ENCODE measurements around the gene ACAP3.

The ACAP3 gene

DNA sequence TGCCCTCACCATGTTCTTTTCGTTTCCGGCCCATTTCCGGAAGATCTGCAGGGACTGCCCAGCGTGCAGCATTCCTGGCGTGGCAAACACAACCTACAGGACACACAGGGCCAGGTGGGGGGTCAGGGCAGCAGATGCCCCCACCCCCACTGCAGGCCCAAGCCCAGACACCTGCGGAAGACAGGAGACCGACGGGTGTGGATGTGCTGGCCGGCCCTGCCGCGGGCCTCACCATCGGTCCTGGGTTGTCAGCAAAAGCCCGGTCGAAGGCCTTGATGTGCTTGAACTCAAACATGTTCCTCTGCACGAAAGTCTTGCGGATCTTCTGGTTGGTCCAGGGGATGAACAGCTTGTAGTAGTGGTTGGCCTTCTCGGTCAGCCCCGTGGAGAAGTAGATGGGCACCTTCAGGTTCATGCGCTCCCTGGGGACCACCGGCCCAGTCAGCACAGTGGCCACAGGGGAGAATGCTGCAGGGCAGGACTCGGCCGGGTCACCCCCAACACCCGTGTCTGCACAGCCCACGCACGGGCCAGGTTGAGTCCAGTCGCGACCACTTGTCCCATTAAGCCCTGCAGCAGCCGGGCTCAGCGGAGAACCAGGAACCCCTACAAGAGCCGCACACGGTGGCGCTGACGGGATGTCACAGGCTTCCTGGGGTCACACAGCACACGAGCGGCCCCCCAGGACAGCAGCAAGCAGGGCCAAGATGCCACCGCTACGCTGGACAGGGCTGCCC is 5.9 kb upstream of the ACAP3 start:
- DNase-seq, result no peak

DNA sequence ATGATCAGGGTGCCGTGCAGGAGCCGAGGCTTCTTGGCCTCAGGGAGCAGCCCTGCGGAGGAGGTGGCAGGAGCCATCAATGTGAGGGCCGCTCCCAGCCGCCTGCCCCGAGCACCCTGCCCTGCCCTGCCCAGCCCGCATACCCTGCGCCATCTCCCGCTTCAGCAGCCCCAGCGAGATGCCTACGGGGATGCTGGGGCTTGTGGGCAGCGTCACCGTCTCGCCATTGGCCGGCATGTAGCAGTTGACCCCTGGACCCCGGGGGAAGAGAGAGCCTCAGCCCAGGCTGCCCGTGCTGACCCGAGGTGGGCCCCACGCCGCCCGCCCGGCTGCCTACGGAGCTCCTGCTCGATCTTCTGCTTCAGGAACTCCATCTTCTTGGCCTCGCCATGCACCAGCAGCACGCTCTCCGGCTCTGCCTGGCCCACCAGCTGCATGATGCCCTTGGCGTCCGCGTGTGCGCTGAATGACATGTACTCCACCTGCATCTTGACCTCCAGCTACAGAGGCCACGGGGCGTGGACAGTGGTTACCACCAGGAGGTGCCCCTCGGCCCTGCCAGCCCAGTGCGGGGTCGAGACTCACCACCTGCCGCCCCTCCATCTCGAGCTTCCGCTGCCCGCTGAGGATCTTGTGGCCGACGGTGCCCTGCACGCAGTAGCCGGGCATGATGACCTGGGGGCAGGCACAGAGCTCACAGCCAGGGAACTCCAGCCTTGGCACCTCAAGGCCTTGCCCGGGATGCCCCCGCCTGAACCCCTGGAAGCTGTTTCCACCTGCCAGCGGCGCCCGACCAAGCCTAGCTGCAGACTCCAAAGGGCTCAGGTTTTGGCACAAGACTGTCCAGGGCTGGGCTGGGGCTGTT is 5.0 kb upstream of the ACAP3 start:
- no peak for DNase-seq

DNA sequence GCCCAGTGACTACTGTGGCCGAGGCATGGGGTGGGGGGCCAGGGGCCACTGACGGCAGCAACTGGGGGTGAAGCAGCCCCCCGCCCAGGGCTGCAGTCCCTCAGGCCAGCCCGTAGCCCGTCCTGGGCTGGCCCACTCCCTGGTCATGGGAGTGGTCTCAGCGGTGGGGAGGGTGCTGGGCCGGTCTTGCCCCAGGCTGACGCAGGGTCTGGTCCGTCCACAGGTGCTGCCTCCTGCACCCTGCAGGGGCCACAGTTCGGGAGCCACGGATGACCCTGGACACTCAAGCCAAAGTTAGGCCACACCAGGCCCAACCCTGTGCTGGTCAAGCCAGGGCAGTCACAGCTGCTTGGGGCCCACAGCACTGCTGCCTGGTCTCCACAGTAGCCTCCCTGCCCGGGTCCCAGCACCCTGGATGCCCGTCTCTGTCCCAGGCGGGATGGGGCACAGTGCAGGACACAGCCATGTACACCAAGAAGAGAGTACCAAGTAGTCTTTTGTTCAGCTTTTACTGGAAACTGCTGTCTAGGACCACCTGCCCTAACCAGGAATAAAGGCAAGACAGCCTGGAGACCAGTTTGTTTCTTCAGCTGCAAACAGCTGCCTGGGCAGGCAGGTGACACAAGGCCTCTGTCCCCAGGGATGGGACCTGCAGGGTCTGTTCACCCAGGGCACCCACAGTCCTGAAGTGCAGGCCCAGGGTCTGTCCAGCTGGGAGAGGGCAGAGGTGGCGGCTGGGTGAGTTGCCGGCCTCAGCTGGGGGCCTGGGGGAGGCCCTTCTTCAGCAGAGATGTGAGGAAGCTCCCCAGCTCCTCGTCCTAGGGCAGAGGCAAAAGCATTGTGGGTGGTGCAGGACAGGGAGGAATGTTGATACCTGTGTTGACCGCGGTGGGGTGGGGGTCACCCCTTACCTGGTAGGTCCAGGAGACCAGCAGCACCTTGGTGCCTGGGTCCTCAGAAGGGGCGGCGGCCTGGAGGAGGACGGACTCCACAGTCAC is 3.7 kb upstream of the ACAP3 start:
- DNase-seq, result no peak

DNA sequence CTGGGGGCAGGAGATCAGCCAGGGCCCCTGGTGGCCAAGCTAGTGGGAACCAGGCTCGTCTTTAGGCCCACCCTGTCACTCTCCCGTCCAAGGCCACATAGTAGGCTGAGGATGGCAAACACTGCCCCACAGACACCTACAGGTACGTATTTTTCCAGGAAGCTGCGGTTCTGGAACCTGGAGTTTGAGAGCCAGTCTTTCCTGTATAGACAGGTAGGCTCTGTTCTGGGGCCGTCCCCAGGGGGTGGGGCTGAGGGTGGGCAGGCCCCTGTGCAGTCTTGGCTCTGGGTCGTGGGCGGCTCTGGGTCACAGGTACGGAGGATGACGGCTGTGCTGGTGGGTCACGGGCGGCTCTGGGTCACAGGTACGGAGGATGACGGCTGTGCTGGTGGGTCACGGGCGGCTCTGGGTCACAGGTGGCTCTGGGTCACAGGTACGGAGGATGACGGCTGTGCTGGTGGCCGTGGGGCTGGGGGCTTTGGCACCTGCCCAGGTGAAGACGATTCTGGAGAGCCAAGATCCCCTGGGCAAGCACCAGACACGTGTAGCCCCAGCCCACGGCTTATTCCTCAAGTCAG is 2.8 kb upstream of the ACAP3 start:
- no peak for DNase-seq

DNA sequence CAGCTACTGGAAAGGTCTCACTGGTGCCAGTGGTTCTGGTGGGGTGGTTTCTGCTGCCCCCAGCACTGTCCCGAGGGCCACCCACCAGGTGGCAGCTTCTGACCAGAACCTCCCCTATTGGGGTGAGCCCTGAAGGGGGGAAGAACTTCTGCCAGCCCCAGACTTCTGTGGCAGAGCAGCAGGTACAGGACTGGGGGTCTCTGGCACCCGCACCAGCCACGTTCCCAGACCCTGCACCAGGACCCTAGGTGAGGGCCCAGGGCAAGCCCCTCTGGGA is 2.3 kb upstream of the ACAP3 start:
- DNase-seq, result no peak

DNA sequence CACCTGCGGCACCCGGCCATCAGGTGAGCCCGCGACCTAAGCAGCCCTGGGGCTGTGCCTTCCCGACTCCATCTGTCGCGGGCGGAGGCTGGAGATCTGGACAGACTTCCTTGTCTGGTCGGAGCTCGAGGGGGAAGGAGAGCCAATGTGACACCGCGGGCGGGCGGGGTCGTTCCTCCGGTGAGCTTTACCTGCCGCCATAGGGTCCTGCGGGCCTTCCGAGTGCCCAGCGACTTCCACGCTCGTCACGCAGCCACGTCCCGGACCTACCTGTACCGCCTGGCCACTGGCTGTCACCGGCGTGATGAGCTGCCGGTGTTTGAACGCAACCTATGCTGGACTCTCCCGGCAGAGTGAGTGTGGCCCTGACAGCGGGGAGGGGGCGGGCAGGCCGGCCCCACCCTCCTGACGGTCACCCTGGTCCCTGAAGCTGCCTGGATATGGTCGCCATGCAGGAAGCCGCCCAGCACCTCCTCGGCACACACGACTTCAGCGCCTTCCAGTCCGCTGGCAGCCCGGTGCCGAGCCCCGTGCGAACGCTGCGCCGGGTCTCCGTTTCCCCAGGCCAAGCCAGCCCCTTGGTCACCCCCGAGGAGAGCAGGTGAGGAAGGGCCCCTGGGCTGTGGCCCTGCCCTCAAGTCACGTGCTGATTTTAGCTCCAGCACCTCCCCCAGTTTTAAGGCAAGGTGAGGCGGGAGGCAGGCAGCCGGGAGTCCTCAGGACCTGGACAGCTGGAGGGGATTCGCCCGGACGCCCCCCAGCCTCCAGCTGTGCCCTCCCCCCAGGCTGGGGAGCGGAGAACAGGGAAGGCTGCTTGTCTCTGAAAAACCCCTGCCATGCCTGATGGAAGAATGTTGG is 1.8 kb upstream of the ACAP3 start:
- DNase-seq, result peak; percentile 72

DNA sequence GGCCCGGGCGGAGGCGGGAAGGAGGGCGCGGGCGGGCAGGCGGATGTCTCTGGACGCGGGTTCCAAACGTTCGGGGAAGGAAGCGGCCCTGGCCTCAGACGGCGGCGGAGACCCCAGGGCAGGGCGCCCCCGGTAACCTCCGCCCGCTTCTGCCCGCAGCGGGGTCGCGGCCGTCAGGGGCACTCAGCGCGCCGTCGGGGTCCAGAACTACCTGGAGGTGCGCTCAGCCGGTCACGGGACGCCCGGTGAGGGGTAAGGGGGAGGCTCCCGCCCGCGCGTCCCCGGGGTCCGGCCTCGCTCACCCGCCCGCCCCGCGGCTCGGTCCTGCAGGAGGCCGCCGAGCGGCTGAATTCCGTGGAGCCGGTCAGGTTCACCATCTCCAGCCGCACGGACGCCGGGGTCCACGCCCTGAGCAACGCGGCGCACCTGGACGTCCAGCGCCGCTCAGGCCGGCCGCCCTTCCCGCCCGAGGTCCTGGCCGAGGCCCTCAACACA is 1.1 kb upstream of the ACAP3 start:
- no peak for DNase-seq

DNA sequence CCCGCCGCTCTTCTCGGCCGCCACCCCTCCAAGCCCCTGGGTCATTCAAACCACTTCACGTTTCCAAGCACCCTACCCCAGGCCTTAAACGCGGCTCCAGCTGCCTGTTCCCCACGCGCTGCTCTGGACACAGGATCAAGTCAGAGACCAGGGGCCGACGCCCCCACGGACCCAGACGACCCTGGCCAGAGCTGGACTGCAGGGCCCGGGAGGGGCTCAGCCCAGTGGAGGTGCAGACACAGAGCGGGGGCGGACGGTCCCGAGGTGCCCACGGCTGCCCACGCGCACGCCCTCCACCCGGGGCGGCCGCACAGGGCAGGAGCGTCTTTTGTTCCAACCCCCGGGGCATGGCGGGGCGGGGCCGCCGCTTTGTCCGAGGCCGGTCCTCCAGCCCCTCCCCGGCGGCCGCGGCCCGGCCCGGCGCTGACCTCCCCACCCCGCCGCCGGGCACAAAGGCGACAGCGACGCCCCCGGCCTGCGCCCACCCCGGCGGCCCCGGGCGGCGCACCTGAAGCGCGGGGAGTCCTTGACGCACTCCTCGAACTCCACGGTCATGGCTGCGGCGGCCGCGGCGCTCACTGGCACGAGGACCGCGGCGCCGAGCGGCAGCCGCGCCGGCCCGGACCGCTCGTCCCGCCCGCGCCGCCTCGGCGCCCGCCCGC is 338 bp downstream of the ACAP3 start:
- no peak for DNase-seq

DNA sequence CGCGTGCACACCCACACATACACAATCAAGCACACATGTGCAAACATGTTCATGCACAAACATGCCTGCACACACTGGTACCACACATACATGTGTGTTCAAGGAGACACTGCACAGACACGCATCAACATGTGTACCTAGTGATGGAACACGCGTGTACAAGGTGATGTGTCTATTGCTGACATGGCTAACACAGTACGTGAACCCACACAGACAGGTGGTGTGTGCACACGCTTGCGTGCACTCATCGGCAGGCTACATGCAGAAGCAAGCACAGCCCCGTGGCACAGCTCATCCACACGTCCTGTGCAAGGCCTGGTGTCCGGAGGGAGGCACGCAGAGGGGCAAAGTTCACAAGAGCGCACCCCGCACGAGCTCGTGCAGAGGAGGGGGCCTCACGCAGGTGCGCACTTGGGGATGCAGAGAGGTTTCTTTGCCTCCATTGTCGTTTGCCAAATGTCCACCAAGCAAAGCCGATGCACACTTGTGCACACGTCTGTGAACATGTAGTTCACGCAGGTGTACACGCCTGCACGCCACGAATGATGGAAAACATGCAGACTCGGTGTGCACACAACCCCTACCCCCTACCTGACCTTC is 969 bp downstream of the ACAP3 start:
- no peak for DNase-seq

DNA sequence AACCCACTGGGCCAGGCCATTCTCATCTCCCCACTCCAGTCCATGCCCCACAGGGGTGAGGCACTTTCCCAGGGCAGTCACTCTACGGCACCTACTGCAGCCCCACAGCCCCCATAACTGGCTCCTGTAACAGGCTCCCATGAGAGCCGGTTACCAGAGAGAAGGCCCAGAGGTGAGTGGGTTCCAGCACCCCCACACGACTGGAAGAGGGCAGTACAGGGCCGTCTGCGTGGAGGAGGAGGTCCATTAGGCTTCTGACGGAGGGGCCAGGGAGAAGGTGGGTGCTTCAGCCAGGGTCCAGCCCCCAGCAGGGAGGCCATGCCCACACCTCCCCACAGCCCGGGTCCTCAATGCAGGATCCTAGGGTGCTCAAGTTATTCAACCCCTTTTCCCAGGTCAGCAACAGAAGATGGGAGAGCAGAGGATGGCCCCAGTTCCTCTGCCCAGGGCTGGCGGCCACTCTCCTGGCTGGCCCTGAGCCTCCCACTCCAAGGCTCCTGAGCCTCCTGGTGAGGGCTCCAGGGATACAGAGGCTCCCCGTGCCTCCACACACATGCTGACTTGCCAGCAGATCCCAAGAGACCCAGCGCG is 1.6 kb downstream of the ACAP3 start:
- peak; percentile 65 for DNase-seq

DNA sequence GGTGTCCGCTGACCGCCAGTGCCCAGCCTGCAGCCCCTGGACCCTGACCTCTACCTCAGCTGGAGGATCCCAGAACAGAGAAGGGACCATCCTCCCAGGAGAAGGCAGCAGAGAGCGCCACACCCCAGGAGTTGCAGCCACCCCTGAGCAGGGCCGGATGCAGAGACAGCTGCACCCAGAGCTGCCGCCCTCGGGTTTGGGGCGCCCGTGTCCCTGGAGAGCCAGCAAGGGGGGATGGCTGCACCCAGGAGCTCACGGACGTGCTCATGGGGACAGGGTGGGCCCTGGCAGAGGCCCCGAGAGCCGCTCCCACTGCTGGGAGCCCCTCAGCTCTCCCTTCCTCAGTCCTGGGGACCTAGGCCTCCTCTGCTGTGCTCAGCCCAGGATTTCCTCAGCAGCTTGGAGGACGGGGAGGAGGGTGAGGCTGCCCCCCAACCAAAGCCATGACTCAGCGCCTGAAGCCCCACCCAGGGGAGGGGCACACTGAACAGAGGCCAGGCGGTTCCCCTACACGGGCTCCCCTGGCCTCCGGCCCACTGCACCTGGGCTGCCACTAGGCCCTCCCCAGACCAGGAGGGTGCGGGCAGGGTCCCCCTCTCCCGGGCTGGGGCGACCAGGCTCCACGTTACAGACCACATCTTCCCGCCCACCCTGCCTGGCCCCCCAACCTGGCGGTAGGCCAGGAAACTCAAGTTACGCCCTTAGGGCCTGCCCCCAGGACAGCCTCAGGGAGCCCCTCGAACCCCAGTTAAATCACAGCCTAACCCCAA is 2.2 kb downstream of the ACAP3 start:
- peak; percentile 81 for DNase-seq

DNA sequence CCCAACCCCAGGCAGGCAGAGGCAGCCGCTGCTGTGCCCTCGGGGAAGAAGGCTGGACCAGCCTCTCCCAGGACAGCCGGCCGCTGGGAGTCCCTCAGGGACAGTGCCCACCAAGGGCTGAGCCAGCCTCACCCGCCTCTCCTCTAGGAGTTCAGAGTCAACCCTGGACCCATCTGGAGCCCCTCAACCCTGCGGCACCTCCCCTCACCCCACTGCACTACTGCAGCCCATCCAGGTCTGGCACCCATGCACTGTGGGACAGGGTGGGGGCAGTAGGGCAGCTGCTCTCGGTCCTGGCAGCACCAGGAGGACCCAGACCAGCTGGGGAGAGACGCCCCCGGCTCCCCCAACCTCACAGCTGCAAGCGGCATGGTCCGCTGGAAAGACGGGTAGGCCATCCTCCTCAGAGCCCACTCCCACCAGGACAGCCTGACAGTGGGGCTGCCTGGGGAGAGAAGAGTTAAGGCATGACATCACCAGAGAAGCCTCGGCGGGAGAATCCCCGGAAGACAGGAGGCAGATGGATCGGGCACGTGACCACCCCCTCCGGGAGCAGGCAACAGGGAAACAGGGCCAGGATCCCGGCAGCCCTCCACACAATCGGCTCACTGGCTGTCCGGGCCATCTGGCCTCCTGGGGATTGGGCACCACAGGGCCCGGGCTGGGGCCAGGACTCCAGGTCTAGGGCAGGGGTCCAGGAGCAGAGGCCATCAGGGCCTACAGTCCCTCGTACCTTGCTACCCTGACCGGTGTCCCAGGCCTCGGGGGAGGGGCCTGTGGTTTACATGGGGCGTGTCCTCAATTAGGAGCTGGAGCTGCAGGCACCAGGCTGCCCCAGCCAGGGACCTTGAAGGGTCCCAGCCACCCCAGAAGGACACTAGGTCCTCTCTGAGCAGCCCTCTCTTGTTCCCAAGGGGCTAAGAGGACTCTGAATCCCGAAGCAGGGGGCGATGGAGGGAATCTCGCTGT is 3.1 kb downstream of the ACAP3 start:
- DNase-seq, result no peak

DNA sequence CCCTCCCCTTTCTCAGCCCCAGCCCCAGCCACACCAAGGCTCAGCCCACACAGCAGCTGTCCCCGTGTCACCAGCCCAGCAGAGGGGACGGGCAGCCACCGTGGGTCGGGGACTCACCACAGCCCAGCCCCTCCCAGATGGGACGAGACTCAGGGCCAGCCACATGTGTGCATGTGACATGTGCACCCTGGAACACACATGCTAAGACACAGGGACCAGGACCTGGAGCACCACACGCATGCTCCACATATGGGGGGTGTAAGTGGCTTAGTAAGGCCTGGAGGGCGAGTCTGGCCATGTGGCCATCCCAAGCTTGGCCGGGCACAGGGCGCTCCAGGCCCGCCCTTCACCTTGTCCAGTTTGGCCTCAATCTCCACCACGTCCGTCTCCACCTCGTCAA is 4.0 kb downstream of the ACAP3 start:
- DNase-seq, result no peak

DNA sequence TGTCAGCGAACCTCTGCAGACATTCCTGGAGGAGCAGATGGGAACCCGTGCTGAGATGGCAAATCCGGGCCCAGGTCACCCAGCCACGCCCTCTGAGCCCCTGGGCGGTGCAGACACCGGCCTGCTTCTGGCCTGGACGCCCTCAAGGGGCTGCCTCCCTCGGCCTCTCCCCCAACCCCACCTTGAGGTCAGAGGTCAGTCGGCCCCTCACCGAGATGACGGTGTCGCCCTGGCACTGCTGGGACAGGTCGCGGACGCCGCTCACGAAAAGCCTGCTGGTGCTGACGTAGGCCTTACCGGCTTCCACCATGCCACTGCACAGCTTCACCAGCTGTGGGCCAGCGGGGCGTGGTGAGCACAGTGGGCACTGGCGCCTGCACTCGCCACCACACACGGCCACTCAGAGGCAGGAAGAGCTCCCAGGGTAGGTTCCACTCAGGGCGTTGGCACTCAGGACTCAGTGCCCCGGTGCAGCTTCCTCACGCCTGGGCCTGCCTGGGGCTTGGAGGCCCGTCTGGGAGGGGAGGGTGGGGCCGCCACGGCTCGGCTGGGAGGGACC is 4.7 kb downstream of the ACAP3 start:
- no peak for DNase-seq

DNA sequence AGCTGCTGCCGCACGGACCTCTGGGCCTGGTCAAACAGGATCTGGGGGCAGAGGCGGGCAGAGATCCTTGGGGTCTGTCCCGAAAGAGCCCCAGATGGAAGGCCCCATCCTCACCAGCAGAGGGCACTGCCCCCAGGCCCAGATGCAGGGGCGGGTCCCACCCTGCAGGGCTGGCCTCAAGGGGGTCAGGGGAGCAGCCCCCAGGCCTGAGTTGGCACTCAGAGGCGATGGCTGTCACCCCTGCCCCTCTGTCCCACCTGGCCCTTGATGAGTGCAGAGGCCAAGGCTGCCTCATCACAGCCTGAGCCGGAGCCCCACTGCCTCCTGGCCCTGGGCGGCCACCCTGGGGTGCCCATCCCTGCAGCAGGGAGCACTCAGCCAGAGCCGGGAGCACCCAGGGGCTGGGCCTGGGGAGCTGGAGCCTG is 5.7 kb downstream of the ACAP3 start:
- no peak for DNase-seq

DNA sequence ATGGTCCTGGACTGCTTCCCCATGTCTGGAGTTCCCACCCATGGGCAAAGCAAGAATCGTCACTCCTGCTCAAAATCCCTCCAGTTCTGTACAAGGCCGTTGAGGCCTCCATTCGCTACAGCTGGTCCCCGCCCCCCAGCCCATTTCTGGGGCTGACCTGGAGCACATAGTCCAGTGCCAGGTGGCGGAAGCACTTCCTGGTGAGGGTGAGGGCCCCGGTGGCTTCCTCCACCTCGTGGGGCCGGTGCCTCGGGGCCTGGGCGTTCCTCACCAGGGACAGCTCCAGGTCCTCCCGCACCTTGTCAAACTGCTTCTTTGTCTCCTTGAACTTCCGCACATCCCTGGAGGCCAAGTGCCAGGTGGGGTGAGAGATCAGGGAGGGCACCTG is 7.4 kb downstream of the ACAP3 start:
- DNase-seq, result no peak

DNA sequence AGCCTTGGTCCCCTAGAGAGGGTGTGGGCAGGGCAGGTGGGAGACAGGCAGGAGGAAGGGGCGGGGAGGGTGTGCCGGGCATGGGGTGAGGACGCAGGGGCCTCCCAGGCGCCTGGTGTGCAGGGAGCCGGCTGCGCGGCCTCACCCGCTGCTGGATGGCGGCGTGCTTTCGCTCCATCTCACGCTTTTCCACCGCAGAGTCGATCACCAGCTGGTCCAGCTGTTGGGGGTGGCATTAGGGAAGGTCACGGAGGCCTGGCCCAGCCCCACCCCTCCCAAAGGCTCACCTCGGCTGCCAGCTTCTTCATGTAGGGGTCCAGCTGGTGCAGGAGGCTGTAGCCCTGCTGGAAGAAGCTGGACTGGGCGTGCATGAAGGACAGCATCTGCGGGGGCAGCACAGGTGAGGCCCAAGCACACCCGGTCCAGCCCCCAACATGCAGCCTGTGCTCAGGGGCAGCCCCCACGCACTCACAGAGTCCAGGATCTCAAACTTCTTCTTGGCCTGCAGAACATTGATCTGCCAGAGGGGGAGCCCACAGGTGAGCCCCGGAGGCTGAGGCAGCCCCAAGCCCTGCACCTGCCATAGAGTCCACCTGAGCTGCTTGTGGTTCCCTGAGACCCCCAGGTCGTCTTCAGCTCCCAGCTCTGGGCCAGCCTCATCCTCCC is 7.9 kb downstream of the ACAP3 start:
- no peak for DNase-seq
